ENCODE results near the gene PAPOLA. TPM values are rescaled to one million over a fixed set of nuclear protein-coding genes. Genes with fewer than 3 reads are reported as not detected.
"Not testable (repeated sequence)": the region's sequence is repeated elsewhere in the genome, so short reads cannot be mapped to it uniquely, and the experiment has no call there.

PAPOLA gene
- total RNA-seq, 1 experiment from 2014 or later, result 125 TPM

DNA sequence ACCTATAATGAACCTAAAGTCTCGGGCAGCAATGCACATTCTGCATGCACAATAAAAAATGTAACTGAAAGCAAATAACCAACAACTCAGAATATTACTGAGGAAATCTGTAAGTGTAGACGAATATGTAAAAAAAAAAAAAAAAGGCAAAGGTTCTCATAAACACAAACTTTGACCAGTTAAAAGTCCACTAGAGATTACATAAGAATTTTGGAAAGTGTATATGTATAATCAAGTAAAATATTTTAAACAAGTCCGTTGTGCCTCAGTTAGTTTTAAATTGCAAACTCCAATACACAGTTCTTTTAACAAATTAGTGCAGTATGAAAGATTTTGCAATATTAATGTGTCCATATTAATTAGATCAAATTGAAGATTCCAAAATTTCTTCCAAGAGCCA lies 35.3 kb upstream of the PAPOLA start:
- no peak for TF ChIP-seq SIN3A (IDR thresholded peaks at IDR 0.05; ENCODE audit: borderline replicate concordance, insufficient read depth, low read depth, low read length)
- TF ChIP-seq POLR2AphosphoS5 (IDR thresholded peaks at IDR 0.05; ENCODE audit: low read depth, low read length), result no peak
- no peak for TF ChIP-seq CTCF (IDR thresholded peaks at IDR 0.05)
- TF ChIP-seq TCF7L2 (IDR thresholded peaks at IDR 0.05; ENCODE audit: low read depth, low read length), result no peak
- TF ChIP-seq REST (IDR thresholded peaks at IDR 0.05; ENCODE audit: insufficient read depth in 1 of 2, low read depth in 2 of 2, low read length in 1 of 2), result no peak
- POLR2A ChIA-PET, result no interaction called here
- ATAC-seq (no peak), DNase-seq (ENCODE audit: low read depth, low spot score) (no peak)
- intact Hi-C loops (cut with micrococcal nuclease; ENCODE audit: unreplicated experiment), result no loop called here
- no peak overlapping the region for H3K4me3 ChIP-seq (ENCODE audit: low read depth in 2 of 2, low read length in 2 of 2)
- H3K4me1 ChIP-seq (ENCODE audit: control insufficient read depth, insufficient read depth, low read length), result 0 out of 2 replicates have a peak, but pooled peaks cover 3% of the 10 kb centered on the region
- H3K36me3 ChIP-seq (ENCODE audit: control insufficient read depth, insufficient read depth, low read length), result no peaks in the 10 kb centered on the region
- in situ Hi-C loops (cut with HindIII; ENCODE audit: low pct_unique_long_range_greater_than_20kb, low sequenced_read_pairs), result no loop called here
- no peaks in the 10 kb centered on the region for H3K9me3 ChIP-seq (ENCODE audit: control insufficient read depth, insufficient read depth, low read depth, low read length)
- BruUV-seq (replicated peaks), result no TSS peak
- no peaks in the 10 kb centered on the region for H3K27me3 ChIP-seq (ENCODE audit: control insufficient read depth, insufficient read depth, low read length)
- CTCF ChIA-PET, result no interaction called here
- H3K27ac ChIP-seq (ENCODE audit: low read length), result no peak overlapping the region

GRCh38 chr14:96470331-96470730 lies 31.9 kb upstream of the PAPOLA start:
- Histone ChIP-seq H3K4me1 (ENCODE audit: control insufficient read depth, insufficient read depth, low read length) (0 out of 2 replicates have a peak, but pooled peaks cover 3% of the 10 kb centered on the region), H3K27ac (ENCODE audit: low read length) (no peak overlapping the region; the same call in 1 of the 2 replicates), H3K36me3 (ENCODE audit: control insufficient read depth, insufficient read depth, low read length) (no peaks in the 10 kb centered on the region), H3K4me3 (ENCODE audit: low read depth in 2 of 2, low read length in 2 of 2) (peak overlapping the region in 1 of 2 experiments; percentile 20; a peak in 1 of 4 replicates), H3K27me3 (ENCODE audit: control insufficient read depth, insufficient read depth, low read length) (no peaks in the 10 kb centered on the region), H3K9me3 (ENCODE audit: control insufficient read depth, insufficient read depth, low read depth, low read length) (no peaks in the 10 kb centered on the region)
- DNase-seq (ENCODE audit: low read depth, low spot score), result peak; percentile 4
- no TSS peak for BruUV-seq (replicated peaks)
- ChIA-PET CTCF (no interaction called here), POLR2A (no interaction called here)
- TF ChIP-seq CTCF (IDR thresholded peaks at IDR 0.05) (no peak), POLR2AphosphoS5 (IDR thresholded peaks at IDR 0.05; ENCODE audit: low read depth, low read length) (no peak), TCF7L2 (IDR thresholded peaks at IDR 0.05; ENCODE audit: low read depth, low read length) (no peak), REST (IDR thresholded peaks at IDR 0.05; ENCODE audit: insufficient read depth in 1 of 2, low read depth in 2 of 2, low read length in 1 of 2) (no peak), SIN3A (IDR thresholded peaks at IDR 0.05; ENCODE audit: borderline replicate concordance, insufficient read depth, low read depth, low read length) (no peak)
- in situ Hi-C loops (cut with HindIII; ENCODE audit: low pct_unique_long_range_greater_than_20kb, low sequenced_read_pairs), result no loop called here
- intact Hi-C loops (cut with micrococcal nuclease; ENCODE audit: unreplicated experiment), result no loop called here
- 0 out of 2 replicates have a peak, but pooled peaks have one; percentile 65 for ATAC-seq

DNA sequence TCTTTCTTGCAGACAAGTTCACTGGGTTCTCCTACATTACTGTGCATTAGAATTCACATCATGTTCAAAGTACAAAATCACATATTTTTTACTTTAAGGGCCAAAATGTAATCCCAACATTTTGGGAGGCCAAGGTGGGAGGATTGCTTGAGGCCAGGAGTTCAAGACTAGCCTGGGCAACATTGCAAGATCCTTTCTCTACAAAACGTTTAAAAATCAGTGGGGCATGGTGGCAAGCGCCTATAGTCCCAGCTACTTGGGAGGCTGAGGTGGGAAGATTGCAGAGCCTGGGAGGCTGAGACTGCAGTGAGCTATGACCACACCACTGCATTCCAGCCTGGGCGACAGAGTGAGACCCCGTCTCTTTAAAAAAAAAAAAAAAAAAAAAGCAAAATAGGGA lies 31.2 kb upstream of the PAPOLA start:
- ATAC-seq; H3K9me3 ChIP-seq (ENCODE audit: control insufficient read depth, insufficient read depth, low read depth, low read length); H3K27ac ChIP-seq (ENCODE audit: low read length); intact Hi-C loops (cut with micrococcal nuclease; ENCODE audit: unreplicated experiment); BruUV-seq (replicated peaks); DNase-seq (ENCODE audit: low read depth, low spot score); POLR2A ChIA-PET; H3K27me3 ChIP-seq (ENCODE audit: control insufficient read depth, insufficient read depth, low read length); H3K4me1 ChIP-seq (ENCODE audit: control insufficient read depth, insufficient read depth, low read length); in situ Hi-C loops (cut with HindIII; ENCODE audit: low pct_unique_long_range_greater_than_20kb, low sequenced_read_pairs); H3K4me3 ChIP-seq (ENCODE audit: low read depth in 2 of 2, low read length in 2 of 2); CTCF ChIA-PET; H3K36me3 ChIP-seq (ENCODE audit: control insufficient read depth, insufficient read depth, low read length): not testable (repeated sequence)

Data from Panc1 (cell line).